ENCODE results near the gene AHNAK.

The AHNAK gene

DNA sequence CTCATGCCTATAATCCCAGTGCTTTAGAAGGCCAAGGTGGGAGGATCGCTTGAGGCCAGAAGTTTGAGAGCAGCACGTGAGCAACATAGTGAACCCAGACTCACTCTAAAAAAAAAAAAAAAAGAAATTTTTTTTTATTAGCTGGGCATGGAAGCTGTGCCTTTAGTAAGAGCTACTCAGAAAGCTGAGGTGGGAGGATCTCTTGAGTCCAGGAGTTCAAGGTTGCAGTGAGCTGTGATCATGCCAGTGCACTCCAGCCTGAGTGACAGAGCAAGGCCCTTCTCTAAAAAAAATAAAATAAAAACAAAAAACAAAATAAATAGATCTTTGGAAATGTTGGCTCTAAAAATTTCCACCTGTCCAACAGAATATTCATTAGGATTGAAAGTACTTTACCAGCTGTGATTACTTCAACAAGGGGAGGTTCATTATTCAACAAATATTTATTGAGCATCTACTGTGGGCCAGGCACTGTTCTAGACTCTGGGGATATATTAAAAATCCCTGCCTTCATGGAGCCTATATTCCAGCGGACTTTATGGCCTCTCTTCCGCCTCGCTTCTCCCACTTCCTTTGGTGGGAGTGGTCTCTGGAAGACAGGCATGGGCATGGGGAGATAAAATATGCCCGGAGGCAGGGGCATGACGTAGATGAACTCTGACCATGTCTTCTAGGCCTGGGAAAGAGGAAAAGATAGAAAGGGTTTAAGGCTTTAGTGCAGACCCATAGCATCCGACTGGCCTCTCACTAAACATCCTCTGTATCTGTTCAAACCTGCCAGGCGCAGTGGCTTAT is 47.9 kb downstream of the AHNAK start:
- H3K9ac ChIP-seq (ENCODE audit: low read length): no peak overlapping the region
- no peaks in the 10 kb centered on the region for H3K9me2 ChIP-seq (replicated peaks; ENCODE audit: insufficient read depth, low read length)
- H3K27me3 ChIP-seq (ENCODE audit: low read length): no peaks in the 10 kb centered on the region
- no peak overlapping the region for H3K27ac ChIP-seq (ENCODE audit: low read depth, low read length)
- H3F3A ChIP-seq (ENCODE audit: insufficient read depth): no peaks in the 10 kb centered on the region
- no peaks in the 10 kb centered on the region for H4K20me1 ChIP-seq (ENCODE audit: low read depth, low read length)
- H3K36me3 ChIP-seq (ENCODE audit: low read length): no peaks in the 10 kb centered on the region
- H3K79me2 ChIP-seq (ENCODE audit: insufficient read depth, low read length): no peaks in the 10 kb centered on the region
- TF ChIP-seq, protein P1, sequence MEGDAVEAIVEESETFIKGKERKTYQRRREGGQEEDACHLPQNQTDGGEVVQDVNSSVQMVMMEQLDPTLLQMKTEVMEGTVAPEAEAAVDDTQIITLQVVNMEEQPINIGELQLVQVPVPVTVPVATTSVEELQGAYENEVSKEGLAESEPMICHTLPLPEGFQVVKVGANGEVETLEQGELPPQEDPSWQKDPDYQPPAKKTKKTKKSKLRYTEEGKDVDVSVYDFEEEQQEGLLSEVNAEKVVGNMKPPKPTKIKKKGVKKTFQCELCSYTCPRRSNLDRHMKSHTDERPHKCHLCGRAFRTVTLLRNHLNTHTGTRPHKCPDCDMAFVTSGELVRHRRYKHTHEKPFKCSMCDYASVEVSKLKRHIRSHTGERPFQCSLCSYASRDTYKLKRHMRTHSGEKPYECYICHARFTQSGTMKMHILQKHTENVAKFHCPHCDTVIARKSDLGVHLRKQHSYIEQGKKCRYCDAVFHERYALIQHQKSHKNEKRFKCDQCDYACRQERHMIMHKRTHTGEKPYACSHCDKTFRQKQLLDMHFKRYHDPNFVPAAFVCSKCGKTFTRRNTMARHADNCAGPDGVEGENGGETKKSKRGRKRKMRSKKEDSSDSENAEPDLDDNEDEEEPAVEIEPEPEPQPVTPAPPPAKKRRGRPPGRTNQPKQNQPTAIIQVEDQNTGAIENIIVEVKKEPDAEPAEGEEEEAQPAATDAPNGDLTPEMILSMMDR (IDR thresholded peaks at IDR 0.05; ENCODE audit: insufficient read depth, low read length, poor library complexity, severe bottlenecking): no peak
- TF ChIP-seq EZH2phosphoT487 (conservative IDR thresholded peaks at IDR 0.05; ENCODE audit: low read length): no peak
- no peak overlapping the region for H3K4me2 ChIP-seq (ENCODE audit: low read depth, low read length, poor library complexity, severe bottlenecking)
- no peak overlapping the region for H2AFZ ChIP-seq (ENCODE audit: low read depth, low read length, severe bottlenecking)
- H3K9me3 ChIP-seq (ENCODE audit: insufficient read depth, low read length): no peaks in the 10 kb centered on the region
- H3K4me3 ChIP-seq (ENCODE audit: insufficient read depth, low read length, poor library complexity, severe bottlenecking): no peak overlapping the region

- H3K4me2 ChIP-seq (ENCODE audit: low read depth, low read length, poor library complexity, severe bottlenecking): no peak overlapping the region
These were observed 48.6 kb downstream of the AHNAK start for GRCh38 chr11:62498031-62498430.

DNA sequence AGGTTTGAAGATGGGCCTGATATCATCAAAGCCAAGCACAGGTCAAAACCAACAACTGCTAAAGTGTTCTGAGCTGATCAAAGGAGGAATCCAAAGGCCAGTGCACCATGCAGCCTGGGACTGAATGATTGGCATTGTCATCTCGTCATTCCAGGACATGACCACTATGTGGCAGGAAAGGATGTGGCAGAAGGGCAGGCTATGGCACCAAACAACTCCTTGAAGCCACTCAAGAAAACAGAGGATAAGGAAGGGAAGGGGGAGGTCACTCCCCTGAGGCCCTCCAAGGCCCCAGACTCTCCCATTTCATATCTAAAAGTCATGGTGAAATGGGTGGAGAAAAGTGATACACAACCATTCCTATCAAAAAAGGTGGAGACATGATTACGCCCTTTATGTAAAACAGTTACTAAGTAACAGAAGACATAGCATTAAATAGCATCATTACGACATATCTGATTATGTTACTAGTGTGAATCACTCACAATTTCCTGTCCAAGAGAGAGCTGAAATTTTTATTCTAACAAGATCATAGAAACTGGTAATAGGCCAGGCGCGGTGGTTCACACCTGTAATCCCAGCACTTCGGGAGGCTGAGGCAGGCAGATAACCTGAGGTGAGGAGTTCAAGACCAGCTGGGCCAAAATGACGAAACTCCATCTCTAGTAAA is 49.3 kb downstream of the AHNAK start:
- Histone ChIP-seq H3K27ac (ENCODE audit: low read depth, low read length) (no peak overlapping the region), H3K9me2 (replicated peaks; ENCODE audit: insufficient read depth, low read length) (no peaks in the 10 kb centered on the region), H3K36me3 (ENCODE audit: low read length) (no peaks in the 10 kb centered on the region), H3F3A (ENCODE audit: insufficient read depth) (no peaks in the 10 kb centered on the region), H3K4me2 (ENCODE audit: low read depth, low read length, poor library complexity, severe bottlenecking) (no peak overlapping the region), H3K27me3 (ENCODE audit: low read length) (no peaks in the 10 kb centered on the region), H3K9me3 (ENCODE audit: insufficient read depth, low read length) (no peaks in the 10 kb centered on the region), H2AFZ (ENCODE audit: low read depth, low read length, severe bottlenecking) (no peak overlapping the region), H3K4me3 (ENCODE audit: insufficient read depth, low read length, poor library complexity, severe bottlenecking) (no peak overlapping the region), H4K20me1 (ENCODE audit: low read depth, low read length) (no peaks in the 10 kb centered on the region), H3K9ac (ENCODE audit: low read length) (no peak overlapping the region), H3K79me2 (ENCODE audit: insufficient read depth, low read length) (no peaks in the 10 kb centered on the region)
- TF ChIP-seq EZH2phosphoT487 (conservative IDR thresholded peaks at IDR 0.05; ENCODE audit: low read length): no peak
- TF ChIP-seq, protein P1 (IDR thresholded peaks at IDR 0.05; ENCODE audit: insufficient read depth, low read length, poor library complexity, severe bottlenecking): no peak

More at GRCh38 chr11:62498031-62498430, 48.6 kb downstream of the AHNAK start:
- no peaks in the 10 kb centered on the region for H3K27me3 ChIP-seq (ENCODE audit: low read length)
- no peak overlapping the region for H3K4me3 ChIP-seq (ENCODE audit: insufficient read depth, low read length, poor library complexity, severe bottlenecking)
- TF ChIP-seq EZH2phosphoT487 (conservative IDR thresholded peaks at IDR 0.05; ENCODE audit: low read length): no peak
- TF ChIP-seq, protein P1 (IDR thresholded peaks at IDR 0.05; ENCODE audit: insufficient read depth, low read length, poor library complexity, severe bottlenecking): no peak
- no peaks in the 10 kb centered on the region for H3K36me3 ChIP-seq (ENCODE audit: low read length)
- H3F3A ChIP-seq (ENCODE audit: insufficient read depth): no peaks in the 10 kb centered on the region
- no peak overlapping the region for H2AFZ ChIP-seq (ENCODE audit: low read depth, low read length, severe bottlenecking)
- no peaks in the 10 kb centered on the region for H3K9me2 ChIP-seq (replicated peaks; ENCODE audit: insufficient read depth, low read length)
- no peaks in the 10 kb centered on the region for H3K9me3 ChIP-seq (ENCODE audit: insufficient read depth, low read length)
- H3K79me2 ChIP-seq (ENCODE audit: insufficient read depth, low read length): no peaks in the 10 kb centered on the region
- H3K27ac ChIP-seq (ENCODE audit: low read depth, low read length): no peak overlapping the region
- no peak overlapping the region for H3K9ac ChIP-seq (ENCODE audit: low read length)
- no peaks in the 10 kb centered on the region for H4K20me1 ChIP-seq (ENCODE audit: low read depth, low read length)
